Memory B cell (primary cell): Measurements from ENCODE around the gene NLN.
"Not testable (repeated sequence)": the region's sequence is repeated elsewhere in the genome, so short reads cannot be mapped to it uniquely, and the experiment has no call there.

ENCODE experiments used
- ATAC-seq: fragments of 150-1000 bp; cut with Tn5 transposase; 2 replicates; pipeline ENCODE4 v1.10.0; 2021; ENCODE audit warnings: low read depth, mild to moderate bottlenecking, moderate library complexity
- DNase-seq, 2 donors: peaks; one replicate each; pipeline ENCODE4 v3.0.0; 2022; ENCODE audit warnings: low spot score in 2 of 2
- H3K27ac Mint-ChIP-seq: one replicate; pipeline ENCODE4 v1.8.0; 2022; ENCODE audit warnings: mild to moderate bottlenecking, moderate library complexity, mixed read lengths
- H3K27me3 Mint-ChIP-seq: one replicate; pipeline ENCODE4 v1.8.0; 2022; ENCODE audit warnings: mixed read lengths
- H3K36me3 Mint-ChIP-seq: one replicate; pipeline ENCODE4 v1.8.0; 2022; ENCODE audit warnings: mild to moderate bottlenecking, mixed read lengths
- H3K4me1 Mint-ChIP-seq: one replicate; pipeline ENCODE4 v1.8.0; 2022; ENCODE audit warnings: mixed read lengths
- H3K4me3 Mint-ChIP-seq: one replicate; pipeline ENCODE4 v1.8.0; 2022; ENCODE audit warnings: mild to moderate bottlenecking, moderate library complexity, mixed read lengths
- H3K9me3 Mint-ChIP-seq: one replicate; pipeline ENCODE4 v1.8.0; 2022; ENCODE audit warnings: mixed read lengths

Gene NLN

DNA sequence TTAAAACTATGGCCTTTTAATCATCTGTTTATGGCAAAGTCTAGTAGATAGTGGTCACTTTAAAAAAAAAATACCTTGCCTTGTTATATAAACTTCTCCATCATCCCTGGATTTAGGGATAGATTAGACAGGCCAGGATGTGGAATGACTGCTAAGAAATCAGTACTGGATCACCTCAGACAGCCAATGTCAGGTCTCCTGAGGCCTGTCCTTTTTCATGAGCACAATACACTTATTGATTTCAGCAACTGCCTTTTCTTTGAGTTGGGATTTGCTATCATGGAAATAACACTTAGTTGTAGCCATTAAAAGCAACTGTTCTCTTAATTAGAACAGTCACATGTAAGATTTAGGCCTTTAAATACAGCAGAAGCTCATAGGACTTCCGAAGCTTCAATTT is 77.9 kb downstream of the NLN start:
- Mint-ChIP-seq H3K4me3 (no peak overlapping the region), H3K4me1 (no peaks in the 10 kb centered on the region), H3K27me3 (no peaks in the 10 kb centered on the region), H3K9me3 (peaks cover 4% of the 10 kb centered on the region), H3K27ac (no peak overlapping the region), H3K36me3 (peaks cover 20% of the 10 kb centered on the region)
- no peak for DNase-seq
- no peak for ATAC-seq

DNA sequence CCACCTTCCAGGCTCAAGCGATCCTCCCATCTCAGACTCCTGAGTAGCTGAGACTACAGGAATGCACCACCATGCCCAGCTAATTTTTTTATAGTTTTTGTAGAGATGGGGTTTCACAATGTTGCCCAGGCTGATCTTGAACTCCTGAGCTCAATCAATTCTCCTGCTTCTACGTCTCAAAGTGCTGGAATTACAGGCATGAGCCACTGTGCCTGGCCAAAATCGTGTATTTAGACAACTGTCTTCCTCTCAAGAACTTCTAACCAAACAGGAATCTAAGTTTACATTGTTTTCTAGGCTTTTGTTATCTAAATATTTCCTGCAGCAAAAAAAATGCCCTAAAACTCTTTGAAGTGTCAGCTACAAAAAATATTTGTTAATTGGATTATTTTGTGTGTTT is 78.8 kb downstream of the NLN start:
- no peak overlapping the region for H3K27ac Mint-ChIP-seq
- DNase-seq (no peak), ATAC-seq (no peak)
- H3K27me3 Mint-ChIP-seq, result no peaks in the 10 kb centered on the region
- H3K9me3 Mint-ChIP-seq, result peaks cover 4% of the 10 kb centered on the region
- peaks cover 23% of the 10 kb centered on the region for H3K36me3 Mint-ChIP-seq
- no peak overlapping the region for H3K4me3 Mint-ChIP-seq
- H3K4me1 Mint-ChIP-seq, result no peaks in the 10 kb centered on the region

DNA sequence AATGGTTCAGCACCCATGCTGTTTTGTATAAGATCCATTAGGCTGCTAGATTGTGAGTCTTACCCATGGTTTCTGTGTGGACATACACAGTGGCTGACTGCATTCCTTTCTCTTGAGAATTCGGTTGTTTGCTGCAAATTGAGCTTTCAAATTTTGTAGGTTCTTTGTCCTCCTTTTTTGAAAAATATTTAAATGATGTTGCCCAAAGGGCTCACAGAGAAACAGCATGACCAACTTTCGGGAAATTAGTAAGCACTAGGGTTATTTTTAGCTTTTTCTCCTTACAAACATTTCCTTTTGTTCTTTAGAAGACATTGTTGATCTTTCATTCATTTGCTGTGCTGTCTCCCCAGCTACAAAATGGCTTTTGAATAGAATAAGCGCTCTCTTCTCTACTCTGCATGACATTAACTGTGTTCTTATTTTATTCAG is 79.4 kb downstream of the NLN start:
- DNase-seq (no peak), ATAC-seq (no peak)
- H3K9me3 Mint-ChIP-seq, result peaks cover 4% of the 10 kb centered on the region
- H3K4me1 Mint-ChIP-seq, result no peaks in the 10 kb centered on the region
- H3K27me3 Mint-ChIP-seq, result no peaks in the 10 kb centered on the region
- no peak overlapping the region for H3K4me3 Mint-ChIP-seq
- H3K36me3 Mint-ChIP-seq, result peaks cover 23% of the 10 kb centered on the region
- H3K27ac Mint-ChIP-seq, result no peak overlapping the region

DNA sequence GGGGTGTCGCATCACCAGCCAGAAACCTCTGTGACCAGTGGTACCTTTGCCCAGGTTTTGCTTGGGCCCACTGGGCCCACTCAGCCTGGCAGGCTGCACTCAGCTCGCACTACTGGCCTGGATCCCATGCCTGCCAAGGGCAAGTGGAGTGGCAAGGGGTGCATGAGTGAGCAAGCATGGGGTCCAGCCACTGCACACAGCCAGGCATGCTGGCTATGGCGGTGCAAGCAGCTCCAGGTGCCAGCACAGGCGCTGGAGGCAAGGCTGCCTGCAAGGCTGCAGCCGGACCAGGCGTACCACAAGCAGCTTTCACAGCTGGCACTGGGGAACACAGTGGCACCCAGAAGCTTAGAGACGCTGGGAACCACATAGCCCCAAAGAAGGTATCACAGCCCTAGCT is 80.1 kb downstream of the NLN start:
- H3K27ac Mint-ChIP-seq, result no peak overlapping the region
- DNase-seq, result no peak
- H3K9me3 Mint-ChIP-seq, result peaks cover 4% of the 10 kb centered on the region
- no peaks in the 10 kb centered on the region for H3K4me1 Mint-ChIP-seq
- ATAC-seq, result no peak
- peaks cover 18% of the 10 kb centered on the region for H3K36me3 Mint-ChIP-seq
- H3K4me3 Mint-ChIP-seq, result no peak overlapping the region
- no peaks in the 10 kb centered on the region for H3K27me3 Mint-ChIP-seq

DNA sequence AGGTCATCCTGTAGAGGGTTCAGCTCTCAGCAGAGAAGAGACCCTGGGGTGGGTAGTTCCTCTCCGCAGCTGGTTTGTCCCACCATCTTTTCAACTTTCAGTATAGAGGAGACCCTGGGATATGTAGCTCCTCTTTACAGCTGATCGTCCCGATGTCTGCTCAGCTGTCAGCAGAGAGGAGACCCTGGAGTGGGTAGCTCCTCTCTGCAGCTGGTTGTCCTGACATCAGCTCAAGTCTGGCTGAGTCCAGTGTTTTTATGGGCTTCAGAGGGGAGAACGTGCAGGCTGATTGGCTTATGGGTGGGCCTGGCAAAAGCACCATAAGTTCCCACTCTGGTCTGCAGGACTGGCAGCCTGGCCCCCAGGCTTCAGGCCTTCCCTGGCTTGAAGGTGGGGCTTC is 80.8 kb downstream of the NLN start:
- H3K9me3 Mint-ChIP-seq, result peaks cover 4% of the 10 kb centered on the region
- no peak overlapping the region for H3K27ac Mint-ChIP-seq
- DNase-seq (no peak), ATAC-seq (no peak)
- H3K4me1 Mint-ChIP-seq, result no peaks in the 10 kb centered on the region
- H3K27me3 Mint-ChIP-seq, result no peaks in the 10 kb centered on the region
- H3K4me3 Mint-ChIP-seq, result no peak overlapping the region
- peaks cover 17% of the 10 kb centered on the region for H3K36me3 Mint-ChIP-seq

DNA sequence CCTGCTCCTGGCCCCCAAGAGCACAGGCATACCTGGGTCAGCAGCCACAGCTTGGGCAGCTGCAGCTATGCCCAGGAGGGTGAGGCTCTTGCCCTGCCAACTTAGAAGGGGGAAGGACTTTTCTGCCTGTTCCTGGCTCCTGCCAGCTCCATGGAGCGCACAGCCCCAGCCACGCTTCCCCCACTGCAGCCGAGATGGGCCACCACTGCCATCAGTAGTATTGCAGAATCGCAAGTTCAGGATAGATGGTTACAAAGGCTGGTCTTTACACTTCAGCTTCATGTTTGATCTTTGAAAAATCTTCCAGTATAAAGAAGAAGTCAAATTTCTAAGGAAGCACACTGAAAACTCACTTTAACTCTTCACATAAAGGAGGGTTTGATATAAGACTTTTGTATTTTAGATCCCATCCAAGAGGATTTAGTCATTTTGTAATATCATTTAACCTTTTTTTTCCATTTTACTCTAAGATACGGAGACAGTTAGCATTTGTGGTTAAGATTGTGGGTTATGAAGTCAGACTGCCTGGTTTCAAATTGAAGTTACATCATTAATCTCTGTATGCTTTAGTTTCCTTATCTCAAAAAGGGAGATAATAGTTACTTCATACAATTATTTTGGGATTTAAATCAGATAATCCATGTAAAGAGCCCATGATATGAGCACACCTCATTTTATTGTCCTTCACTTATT is 81.8 kb downstream of the NLN start:
- no peak for ATAC-seq
- Mint-ChIP-seq H3K27ac (no peak overlapping the region), H3K4me1 (peaks cover 6% of the 10 kb centered on the region), H3K36me3 (peaks cover 16% of the 10 kb centered on the region), H3K4me3 (no peak overlapping the region), H3K9me3 (peaks cover 4% of the 10 kb centered on the region), H3K27me3 (no peaks in the 10 kb centered on the region)
- no peak for DNase-seq

DNA sequence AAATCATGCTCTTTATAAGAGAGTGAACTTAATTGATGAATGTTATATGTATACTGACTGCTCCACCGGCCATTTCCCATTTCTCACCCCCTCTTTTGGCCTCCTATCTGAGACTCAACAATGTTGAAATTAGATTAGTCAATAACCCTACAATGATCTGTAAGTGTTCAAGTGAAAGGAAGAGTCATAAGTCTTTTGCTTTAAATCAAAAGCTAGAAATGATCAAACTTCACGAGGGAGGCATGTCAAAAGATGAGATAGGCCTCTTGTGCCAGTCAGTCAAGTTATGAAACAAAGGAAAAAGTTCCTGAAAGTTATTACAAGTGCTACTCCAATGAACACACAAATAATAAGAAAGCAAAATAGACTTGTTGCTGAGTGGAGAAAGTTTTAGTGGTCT is 83.1 kb downstream of the NLN start:
- no peak for ATAC-seq
- no peak overlapping the region for H3K4me3 Mint-ChIP-seq

DNA sequence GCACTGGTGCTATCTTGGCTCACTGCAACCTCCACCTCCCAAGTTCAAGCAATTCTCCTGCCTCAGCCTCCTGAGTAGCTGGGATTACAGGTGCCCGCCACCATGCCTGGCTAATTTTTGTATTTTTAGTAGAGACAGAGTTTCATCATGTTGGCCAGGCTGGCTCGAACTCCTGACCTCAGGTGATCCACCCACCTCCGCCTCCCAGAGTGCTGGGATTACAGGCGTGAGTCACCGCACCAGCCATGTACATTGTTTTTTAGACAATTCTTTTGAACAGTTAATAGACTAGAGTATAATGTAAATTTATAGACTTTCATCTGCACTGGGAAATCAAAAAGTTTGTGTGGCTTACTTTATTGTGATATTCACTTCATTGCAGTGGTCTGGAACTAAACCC is 85.5 kb downstream of the NLN start:
- DNase-seq, H3K9me3 Mint-ChIP-seq, H3K4me3 Mint-ChIP-seq, H3K27me3 Mint-ChIP-seq, H3K4me1 Mint-ChIP-seq, H3K27ac Mint-ChIP-seq, ATAC-seq: not testable (repeated sequence)
- peaks cover 13% of the 10 kb centered on the region for H3K36me3 Mint-ChIP-seq

More for the DNA sequence above, 83.1 kb downstream of the NLN start:
- Mint-ChIP-seq H3K36me3 (peaks cover 21% of the 10 kb centered on the region), H3K4me1 (peaks cover 7% of the 10 kb centered on the region), H3K9me3 (peaks cover 4% of the 10 kb centered on the region), H3K27me3 (no peaks in the 10 kb centered on the region), H3K27ac (no peak overlapping the region)
- DNase-seq, result no peak

DNA sequence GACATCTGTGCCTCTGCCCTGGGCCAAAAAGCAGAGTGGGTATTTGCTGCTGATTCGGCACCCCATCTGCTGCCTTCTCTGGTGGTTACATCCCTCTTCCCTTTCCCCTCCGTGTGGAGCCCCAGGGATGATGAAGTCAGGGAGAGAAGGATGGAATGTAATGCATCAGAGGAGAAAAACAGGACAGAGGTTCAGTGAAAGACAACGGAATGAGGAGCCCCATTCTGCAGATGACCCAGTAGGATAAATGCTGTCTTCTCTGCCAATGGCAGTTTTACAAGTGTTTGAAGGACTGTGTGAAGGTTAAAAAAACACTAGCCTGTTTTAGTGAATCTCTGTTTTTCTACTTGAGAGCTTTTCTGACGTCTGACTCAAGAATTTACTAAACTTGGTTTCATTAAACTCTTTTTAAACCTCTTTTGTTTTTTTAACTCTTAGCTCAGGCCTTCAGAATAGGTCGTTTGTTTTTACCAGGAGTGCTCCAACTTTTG is 86.3 kb downstream of the NLN start:
- Mint-ChIP-seq H3K9me3 (no peaks in the 10 kb centered on the region), H3K4me3 (no peak overlapping the region), H3K4me1 (peaks cover 7% of the 10 kb centered on the region), H3K27me3 (no peaks in the 10 kb centered on the region), H3K36me3 (peaks cover 15% of the 10 kb centered on the region), H3K27ac (no peak overlapping the region)
- DNase-seq (no peak), ATAC-seq (no peak)

DNA sequence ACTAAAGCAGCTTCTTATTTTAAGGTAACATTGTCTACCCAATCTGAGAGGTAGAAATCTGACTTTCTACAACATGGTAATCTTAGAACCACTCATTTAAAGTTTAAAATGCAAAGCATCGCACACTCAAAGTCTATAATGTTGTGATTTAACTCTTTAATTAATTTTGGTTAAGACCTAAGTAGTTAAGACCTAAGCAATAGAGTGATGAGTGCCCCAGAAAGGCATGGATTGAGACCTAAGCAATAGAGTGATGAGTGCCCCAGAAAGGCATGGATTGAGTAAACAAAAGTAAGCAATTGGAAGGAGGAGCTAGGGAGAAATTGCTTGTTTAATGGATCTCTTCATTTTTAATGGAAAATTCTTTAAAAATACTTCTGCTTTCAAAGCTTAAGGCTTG is 86.8 kb downstream of the NLN start:
- H3K27ac Mint-ChIP-seq, result no peak overlapping the region
- H3K36me3 Mint-ChIP-seq, result peaks cover 17% of the 10 kb centered on the region
- no peaks in the 10 kb centered on the region for H3K27me3 Mint-ChIP-seq
- no peaks in the 10 kb centered on the region for H3K9me3 Mint-ChIP-seq
- peaks cover 7% of the 10 kb centered on the region for H3K4me1 Mint-ChIP-seq
- ATAC-seq (no peak), DNase-seq (no peak)
- no peak overlapping the region for H3K4me3 Mint-ChIP-seq

DNA sequence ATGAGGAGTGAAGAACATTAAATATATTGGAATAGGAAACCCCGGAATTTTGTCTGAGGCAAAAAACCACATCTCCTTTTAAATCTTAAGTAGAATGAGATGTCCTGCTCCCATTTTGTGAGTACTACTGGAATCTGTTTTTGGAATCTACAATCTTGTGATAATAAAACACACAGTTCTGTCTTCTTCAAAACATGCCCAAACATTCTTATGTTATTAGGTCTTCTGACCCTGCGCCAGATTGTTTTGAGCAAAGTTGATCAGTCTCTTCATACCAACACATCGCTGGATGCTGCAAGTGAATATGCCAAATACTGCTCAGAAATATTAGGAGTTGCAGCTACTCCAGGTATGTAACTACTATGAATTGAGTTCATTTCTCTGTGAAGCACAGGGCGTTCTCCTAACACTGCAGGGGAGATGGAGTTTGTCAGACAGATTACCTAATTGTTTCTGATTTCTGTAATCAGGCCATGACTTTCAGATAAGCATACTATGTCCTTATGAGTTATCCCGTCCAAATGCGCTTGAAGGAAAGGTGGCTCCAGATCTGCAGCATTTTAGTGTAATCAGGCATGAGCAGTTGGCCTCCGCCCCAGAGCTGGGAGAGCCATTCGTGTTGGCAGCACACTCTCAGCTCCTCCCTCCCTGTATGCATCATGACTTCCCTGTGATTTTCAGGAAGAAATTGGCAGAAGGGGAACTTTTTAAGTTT is 88.0 kb downstream of the NLN start:
- H3K27ac Mint-ChIP-seq, result no peak overlapping the region
- no peaks in the 10 kb centered on the region for H3K9me3 Mint-ChIP-seq
- H3K4me3 Mint-ChIP-seq, result no peak overlapping the region
- H3K27me3 Mint-ChIP-seq, result no peaks in the 10 kb centered on the region
- no peak for DNase-seq
- peaks cover 18% of the 10 kb centered on the region for H3K36me3 Mint-ChIP-seq
- no peak for ATAC-seq
- peaks cover 7% of the 10 kb centered on the region for H3K4me1 Mint-ChIP-seq

DNA sequence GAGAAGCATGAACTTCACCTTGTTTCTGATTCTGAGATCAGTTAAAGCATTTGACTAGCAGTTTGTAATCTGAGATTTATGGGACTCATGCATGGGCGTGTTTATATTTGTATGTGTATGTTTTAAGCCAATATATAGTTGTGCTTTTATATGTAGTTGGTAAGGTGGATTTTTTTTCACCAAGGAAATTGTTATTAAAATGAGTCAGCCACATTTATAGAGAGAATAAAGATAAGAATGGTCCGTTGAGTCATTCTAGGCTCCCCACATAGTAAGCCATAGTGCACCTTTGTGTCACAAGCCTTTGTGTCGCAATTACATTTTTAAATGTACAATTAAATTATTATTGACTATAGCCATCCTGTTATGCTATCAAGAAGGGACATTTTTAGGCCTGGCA is 89.0 kb downstream of the NLN start:
- Mint-ChIP-seq H3K36me3 (peaks cover 21% of the 10 kb centered on the region), H3K4me1 (peaks cover 7% of the 10 kb centered on the region), H3K27me3 (no peaks in the 10 kb centered on the region), H3K9me3 (no peaks in the 10 kb centered on the region), H3K27ac (no peak overlapping the region), H3K4me3 (no peak overlapping the region)
- no peak for DNase-seq
- ATAC-seq, result no peak

DNA sequence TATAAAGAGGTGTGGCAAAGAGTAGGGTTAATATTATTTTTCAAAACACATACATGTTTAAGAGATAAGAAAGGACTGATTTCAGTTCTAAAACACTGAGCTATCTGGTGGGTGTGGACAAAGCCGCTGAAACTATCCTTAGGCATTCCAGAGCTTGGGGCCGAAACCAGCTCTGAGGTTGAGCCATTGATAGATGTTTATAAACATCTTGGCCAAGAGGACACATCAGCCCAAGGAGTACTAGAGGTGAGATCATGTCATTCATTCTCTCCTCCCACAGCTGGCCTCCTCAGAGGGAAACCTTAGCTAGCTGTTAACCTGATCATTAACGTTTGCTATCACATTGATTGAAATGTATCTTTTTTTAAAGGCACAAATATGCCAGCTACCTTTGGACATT is 89.9 kb downstream of the NLN start:
- DNase-seq (no peak), ATAC-seq (no peak)
- Mint-ChIP-seq H3K27me3 (no peaks in the 10 kb centered on the region), H3K27ac (no peak overlapping the region), H3K36me3 (peaks cover 23% of the 10 kb centered on the region), H3K9me3 (no peaks in the 10 kb centered on the region), H3K4me1 (peaks cover 7% of the 10 kb centered on the region), H3K4me3 (no peak overlapping the region)

DNA sequence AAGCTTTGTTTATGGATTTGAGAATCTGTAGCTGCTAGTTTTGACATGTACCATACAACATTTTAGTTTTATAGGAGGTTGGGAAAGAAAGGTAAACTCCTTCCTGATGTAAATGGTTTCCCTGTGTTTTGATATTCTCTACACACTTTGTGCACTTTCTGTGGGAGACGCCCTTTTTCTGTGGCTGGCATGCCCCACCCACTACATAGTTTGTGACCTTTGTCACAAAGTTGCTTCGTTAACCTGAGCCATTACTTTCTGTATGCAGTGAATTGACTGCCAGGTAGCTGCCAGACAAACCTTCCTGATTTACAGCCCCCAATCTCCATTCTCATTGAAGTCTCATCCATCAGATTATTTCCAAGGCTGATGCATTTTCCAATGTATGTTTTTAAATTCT is 90.6 kb downstream of the NLN start:
- no peak for DNase-seq
- Mint-ChIP-seq H3K27me3 (no peaks in the 10 kb centered on the region), H3K4me1 (peaks cover 7% of the 10 kb centered on the region), H3K27ac (no peak overlapping the region), H3K4me3 (no peak overlapping the region), H3K9me3 (no peaks in the 10 kb centered on the region), H3K36me3 (peaks cover 23% of the 10 kb centered on the region)
- no peak for ATAC-seq

DNA sequence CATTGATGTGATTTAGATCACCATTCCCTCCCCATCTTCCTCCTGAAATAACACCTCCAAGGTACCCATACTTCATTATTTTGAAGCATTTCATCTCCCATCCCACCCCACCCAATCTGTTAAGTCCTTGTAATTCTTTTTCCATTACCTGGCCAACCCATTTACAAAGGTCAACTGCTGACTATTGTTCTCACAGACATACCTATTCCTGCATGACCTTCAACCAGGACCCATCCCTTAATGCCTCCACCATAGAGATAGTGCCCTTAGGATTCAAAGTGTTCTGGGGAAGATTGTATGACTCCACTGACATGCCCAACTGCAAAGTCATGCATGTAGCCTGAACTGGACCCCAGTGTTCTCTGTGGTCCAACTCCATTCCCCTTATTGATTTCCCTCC is 91.2 kb downstream of the NLN start:
- ATAC-seq (no peak), DNase-seq (no peak)
- peaks cover 23% of the 10 kb centered on the region for H3K36me3 Mint-ChIP-seq
- H3K27ac Mint-ChIP-seq, result no peak overlapping the region
- no peaks in the 10 kb centered on the region for H3K27me3 Mint-ChIP-seq
- H3K4me3 Mint-ChIP-seq, result no peak overlapping the region
- peaks cover 6% of the 10 kb centered on the region for H3K4me1 Mint-ChIP-seq
- H3K9me3 Mint-ChIP-seq, result no peaks in the 10 kb centered on the region
